Stimulated activated CD4-positive, alpha-beta T cell treated with anti-CD3 and anti-CD28 coated beads, Interleukin-4, amount 100 ng/mL, for 48 hours (primary cell): ENCODE data around the gene SSC5D.
A peak's percentile ranks its signal among the peaks of the same experiment; 100 is the strongest.
"Not testable (repeated sequence)": the region's sequence is repeated elsewhere in the genome, so short reads cannot be mapped to it uniquely, and the experiment has no call there.

Experiments used
- DNase-seq, 2 donors: peaks; one replicate each; pipeline ENCODE4 v3.0.0-alpha.2; 2020; ENCODE audit warnings: low read depth in 2 of 2

Gene SSC5D

GRCh38 chr19:55487924-55488687, at the start of gene SSC5D:
Gene SSC5D, plus strand, starts transcription at chr19:55488436. Its CDS starts 154 bp downstream, at chr19:55488590.
- DNase-seq: no peak

DNA sequence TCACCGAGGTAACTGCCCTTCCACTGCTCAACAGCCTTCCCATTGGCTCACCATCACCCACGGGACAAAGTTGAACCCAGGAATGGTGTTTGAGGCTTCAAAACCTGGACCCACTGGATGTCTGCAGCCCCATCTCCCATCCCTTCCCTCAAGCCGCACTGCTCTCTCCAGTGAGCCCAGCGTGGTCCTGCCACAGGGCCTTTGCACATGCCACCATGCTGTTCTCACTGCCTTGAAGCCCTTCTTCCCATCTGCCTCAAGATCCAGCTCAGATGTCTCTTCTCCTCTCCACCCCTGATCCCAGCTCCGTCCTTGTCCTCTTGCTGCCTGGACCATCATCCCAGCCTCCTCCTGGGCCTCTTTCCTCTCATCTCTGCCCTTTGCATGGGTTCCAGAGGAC, 49.2 kb upstream of the SSC5D start:
- DNase-seq: no peak

- DNase-seq: peak in 1 of 2 donors; percentile 30
Measured at GRCh38 chr19:55440411-55441105, 47.7 kb upstream of the SSC5D start.

DNA sequence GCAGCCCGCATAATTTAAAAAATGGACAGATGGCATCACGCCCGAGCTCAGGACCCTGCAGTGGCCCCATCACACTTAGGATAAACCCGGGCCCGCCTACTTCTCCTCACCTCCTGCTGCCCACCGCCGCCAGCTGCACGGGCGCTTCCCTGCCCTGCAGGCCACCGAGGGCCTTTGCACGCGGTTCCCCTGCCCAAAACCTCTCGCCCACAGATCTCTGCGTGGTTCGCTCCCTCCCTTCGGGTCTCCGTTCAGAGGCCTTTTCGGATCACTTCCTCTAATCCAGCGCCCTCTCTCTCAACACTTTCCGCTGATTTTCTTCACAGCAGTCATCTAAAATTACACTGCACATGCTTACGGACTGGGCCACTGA, 46.9 kb upstream of the SSC5D start:
- DNase-seq: no peak

- no peak for DNase-seq
Measured at GRCh38 chr19:55441692-55442321, 46.4 kb upstream of the SSC5D start.

- no peak for DNase-seq
Measured at GRCh38 chr19:55442372-55442961, 45.8 kb upstream of the SSC5D start.

DNA sequence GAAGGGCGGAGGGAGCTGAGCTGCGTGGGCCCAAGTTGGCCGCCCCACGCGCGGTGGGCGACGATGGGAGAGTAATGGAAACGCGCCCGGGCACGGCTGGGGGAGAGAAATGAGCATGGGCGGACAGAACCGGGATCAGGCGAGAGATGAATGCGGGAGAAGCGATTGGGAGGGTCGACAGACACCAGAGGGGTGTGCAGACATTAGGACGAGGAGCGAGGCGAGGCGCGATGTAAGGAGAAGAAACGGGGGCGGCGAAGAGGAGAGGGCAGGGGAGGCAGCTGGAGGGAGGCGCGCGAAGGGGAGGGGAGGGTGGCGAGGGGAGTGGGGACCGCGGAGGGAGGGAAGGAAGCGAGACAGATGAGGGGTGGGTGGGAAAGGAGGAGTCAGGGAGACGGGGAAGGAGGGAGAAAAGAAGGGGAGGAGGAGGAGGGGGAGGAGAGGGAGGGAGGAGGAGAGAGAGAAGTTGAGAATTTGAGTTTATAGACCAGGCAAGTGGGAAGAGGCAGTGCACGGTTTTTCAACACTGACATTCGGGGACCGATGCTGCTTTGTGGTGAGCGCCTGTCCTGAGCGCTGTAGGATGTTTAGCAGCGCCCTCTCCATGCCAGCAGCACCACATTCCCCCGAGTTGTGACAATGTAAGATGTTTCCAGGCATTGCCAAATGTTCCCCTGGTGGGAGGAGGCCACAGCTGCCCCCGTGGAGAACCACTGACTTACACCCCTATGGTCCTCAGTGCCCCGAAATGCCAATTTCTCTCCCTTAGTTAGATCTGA, 45.0 kb upstream of the SSC5D start, which contains the start of gene SHISA7:
Gene SHISA7 (minus strand): TSS at position 256 of the 779 bp plus-strand sequence. CDS start 437 bp downstream, outside the sequence.
- no peak for DNase-seq

DNA sequence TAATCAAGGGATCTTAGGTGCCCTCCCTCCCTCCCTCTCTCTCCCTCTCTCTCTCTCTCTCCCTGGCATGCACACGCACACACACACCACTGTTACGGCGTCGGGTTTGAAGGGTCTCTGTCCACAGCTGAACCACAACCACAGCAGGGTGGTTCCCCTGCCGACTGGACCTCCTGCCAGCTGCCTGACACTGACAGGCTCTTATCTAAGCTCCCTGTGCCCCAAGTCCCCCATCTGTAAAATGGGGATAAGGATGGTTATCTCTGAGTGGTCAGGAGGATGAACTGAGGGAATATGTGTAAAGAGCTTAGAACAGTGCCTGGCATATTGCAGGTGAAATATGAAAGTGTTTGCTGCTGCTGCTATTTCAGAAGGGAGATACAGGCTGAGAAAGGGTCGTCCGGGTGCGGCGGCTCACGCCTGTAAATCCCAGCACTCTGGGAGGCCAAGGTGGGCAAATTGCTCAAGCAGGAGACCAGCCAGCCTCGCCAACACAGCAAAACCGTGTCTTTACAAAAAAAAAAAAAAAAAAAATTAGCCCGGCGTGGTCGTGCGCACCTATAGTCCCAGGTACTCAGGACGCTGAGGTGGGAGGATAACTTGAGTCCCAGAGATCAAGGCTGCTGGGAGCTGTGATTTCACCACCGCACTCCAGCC, 44.3 kb upstream of the SSC5D start:
- DNase-seq: no peak

GRCh38 chr19:55444646-55445045, 43.6 kb upstream of the SSC5D start:
- DNase-seq: no peak

DNA sequence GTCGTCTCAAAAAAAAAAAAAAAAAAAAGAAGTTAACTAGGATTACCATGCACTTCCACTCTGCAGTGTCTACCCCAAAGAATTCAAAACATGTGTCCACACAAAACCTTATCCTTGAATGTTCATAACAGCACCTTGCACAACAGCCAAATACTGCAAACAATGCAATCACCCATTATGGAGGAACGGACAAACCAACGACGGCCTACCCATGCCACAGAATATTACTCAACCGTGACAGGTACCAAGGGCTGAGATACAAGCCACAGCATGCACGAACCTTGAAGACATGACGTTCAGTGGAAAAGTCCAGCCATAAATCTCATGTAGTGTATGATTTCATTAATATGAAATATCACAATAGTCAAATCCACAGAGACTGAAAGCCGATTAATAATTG, 42.2 kb upstream of the SSC5D start:
- DNase-seq: no peak

GRCh38 chr19:55447421-55448174, 40.6 kb upstream of the SSC5D start:
- DNase-seq: no peak

DNA sequence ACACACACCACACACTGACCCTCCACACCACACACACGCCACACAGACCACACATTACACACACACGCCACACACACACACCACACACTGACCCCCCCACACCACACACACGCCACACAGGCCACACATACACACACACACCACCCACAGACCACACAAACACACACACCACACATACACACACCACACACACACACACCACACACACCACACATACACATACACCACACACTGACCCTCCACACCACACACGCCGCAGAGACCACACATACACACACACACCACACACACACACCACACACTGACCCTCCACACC, 40.1 kb upstream of the SSC5D start:
- not testable (repeated sequence) for DNase-seq

DNA sequence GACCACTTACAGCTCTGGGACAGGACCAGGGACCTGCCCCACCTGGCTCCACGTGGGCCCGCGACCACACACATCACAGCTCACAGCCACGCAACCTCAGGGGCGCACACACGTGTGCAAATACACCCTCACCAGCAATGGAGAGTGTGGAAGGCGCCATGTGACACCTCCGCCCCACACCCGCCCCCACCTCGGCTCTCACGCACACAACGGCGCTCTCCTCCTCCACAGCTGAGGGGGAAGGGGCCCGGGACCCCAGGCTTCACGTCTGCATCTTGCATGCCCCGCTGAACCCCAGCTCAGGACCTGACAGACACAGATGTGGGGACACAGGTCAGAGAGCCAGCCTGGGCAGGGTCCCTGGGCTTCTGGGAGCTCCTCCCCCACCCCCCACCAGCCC, 38.8 kb upstream of the SSC5D start:
- no peak for DNase-seq

DNA sequence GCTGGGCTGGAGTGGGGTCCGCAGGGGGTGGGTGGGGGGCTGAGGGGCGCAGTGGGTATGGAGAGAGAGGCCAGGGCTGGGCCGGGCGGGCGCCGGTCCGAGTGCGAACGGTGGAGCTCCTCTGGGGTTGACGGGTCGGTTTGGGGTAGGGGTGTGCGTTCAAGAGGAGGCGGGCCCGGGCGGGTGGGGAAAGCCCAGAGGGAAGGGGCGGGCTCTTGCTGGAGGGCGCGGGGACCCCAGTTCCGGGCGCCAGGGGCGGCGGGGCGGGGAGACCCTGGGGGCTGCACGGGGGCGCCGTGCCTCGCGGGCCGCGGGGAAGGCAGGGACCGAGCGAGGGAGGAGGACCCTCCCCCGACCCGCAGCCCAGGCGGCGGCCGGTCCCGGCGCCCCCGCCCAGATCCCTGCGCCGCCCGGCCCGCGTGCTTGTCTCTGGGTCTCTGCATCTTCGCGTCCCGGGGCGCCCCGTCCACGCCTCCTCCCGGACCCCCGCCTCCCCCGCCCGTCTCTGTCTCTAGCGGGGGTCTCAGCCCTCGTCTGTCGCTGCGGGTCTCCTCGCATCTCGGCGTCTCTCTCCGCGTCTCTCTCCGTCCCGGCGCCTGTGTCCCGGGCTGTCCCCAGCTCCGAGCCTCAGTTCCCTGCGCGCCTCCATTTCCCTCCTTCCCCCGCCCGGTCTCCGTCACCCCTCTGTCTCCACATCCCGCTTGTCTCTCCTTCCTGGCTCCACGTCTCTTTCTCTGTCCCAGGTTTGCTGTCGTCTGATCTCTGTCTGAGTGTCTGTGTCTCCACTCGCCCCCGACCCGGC, 36.9 kb upstream of the SSC5D start:
- no peak for DNase-seq

GRCh38 chr19:55451965-55452748, 36.1 kb upstream of the SSC5D start:
- no peak for DNase-seq

DNA sequence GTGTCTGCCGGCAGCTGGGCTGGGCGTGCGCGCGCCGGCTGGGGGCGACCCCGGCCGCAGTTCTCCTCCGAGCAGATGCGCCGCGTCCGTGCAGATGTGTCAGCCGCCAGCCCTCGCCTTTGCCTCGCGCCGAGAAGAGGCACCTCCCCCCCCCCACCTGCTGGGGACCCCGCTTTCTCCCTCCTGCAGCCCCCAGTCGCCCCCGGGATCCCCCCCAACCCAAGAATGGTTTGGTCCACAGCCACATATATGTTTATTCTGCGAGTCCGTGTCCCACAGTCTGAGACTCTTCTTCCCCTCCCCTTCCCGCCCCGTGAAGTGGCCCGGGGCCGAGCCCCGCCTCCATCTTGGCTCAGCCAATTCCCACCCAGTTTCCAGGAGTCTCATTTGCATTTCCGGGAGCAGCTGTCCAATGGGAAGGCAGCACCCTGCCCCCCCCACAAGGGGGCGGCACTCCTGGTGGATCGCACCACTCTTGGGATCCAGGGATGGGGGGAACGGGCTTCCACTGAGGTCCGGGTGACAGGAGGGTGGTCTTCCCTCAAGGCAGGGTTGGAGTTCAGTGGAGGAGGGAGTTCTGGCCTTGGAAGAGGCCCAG, 35.4 kb upstream of the SSC5D start:
- DNase-seq: peak in 1 of 2 donors; percentile 35

- DNase-seq: no peak
Measured at GRCh38 chr19:55453511-55454260, 34.5 kb upstream of the SSC5D start.

DNA sequence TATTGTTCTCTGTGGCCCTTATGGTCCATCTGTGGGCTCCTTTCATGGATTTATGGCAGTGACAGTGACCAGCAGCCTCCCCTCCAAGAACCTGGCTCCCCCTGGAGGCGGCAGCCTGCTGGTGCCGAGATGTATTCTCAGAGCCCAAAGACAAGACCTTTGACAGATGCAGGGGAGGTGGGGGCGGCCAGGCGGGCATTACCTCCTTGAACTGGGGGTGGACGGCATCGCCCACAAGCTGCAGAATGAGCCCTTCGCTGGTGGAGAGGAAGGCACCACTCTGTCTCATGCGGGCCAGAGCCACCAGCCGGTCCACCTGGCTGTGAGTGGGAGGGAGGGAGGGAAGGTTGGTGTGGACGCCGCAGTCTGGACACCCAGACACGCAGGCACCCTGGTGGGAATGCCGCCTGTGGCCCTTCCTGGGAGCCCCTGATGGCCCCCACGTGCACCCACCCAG, 33.4 kb upstream of the SSC5D start:
- peak in 1 of 2 donors; percentile 53 for DNase-seq
